Mesenteric fat pad (tissue), 1 donor: ENCODE results near the gene SH3PXD2B. TPM values are rescaled to one million over a fixed set of nuclear protein-coding genes. Genes with fewer than 3 reads are reported as not detected.

ENCODE experiments used
- DNase-seq: peaks from one replicate; pipeline ENCODE4 v3.0.0-alpha.2; 2020; ENCODE audit warnings: low spot score
- total RNA-seq: library from RNA; stranded (reverse); fragmentation: NEBNext Ultra II Directional; extraction: Animal tissue kit (Norgen Biotek cat#: 25700); gene quantifications from one replicate; pipeline ENCODE4 v1.2.1, GENCODE V29; 2021
- donor health status: DM: yes; HTN: yes; CAD: no.

SH3PXD2B gene
- total RNA-seq, 1 donor from 2014 or later: 56.6 TPM

DNA sequence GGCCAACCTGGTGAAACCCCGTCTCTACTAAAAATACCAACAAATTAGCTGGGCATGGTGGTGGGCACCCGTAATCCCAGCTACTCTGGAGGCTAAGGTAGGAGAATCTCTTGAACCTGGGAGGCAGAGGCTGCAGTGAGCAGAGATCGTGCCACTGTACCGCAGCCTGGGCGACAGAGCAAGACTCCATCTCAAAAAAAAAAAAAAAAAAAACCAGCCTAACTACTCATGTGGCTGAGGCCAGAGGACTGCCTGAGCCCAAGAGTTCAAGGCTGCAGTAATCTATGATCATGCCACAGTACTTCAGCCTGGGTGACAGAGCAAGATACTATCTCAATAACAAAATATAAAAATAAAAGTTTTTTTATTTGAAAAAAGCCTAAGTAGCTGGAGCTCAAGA is 174.0 kb downstream of the SH3PXD2B start:
- no peak for DNase-seq

DNA sequence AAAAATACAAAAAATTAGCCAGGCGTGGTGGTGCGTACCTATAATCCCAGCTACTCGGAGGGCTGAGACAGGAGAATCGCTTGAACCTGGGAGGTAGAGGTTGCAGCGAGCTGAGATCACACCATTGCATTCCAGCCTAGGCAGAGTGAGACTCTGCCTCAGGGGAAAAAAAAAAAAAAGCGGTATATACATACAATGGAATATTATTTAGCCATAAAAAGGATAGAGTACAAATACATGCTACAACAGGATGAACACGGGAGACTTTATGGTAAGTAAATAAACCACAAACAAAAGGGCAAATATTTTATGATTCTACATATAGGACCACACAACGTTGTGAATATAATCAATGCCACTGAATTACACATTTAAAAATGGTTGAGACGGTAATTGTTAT is 176.0 kb downstream of the SH3PXD2B start:
- DNase-seq: no peak

DNA sequence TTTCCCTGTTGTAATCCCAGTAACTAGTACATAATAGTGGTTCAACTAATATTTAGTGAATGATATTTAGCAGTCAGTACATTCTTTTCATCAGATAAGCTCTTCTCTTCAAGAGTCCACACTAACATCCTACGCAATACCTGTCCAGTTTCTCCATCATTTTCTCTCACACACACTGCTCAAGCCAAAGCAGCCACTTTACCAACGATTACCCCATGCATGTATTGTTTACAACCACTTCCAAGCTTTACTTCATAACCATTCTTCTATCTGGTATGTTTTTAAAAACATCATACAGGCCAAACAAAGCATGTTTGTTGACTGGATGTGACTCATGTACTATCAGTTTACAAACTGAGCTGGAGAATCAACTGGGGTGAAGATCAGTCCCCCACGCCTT is 178.1 kb downstream of the SH3PXD2B start:
- DNase-seq: no peak

Other genes with a start within 250 kb of the SH3PXD2B start
- 13.0 TPM for gene UBTD2, start 170.8 kb downstream of the SH3PXD2B start, total RNA-seq
- gene NEURL1B, start 186.7 kb upstream of the SH3PXD2B start, total RNA-seq: 35.8 TPM